ENCODE measurements around the gene ATF1. TPM values are rescaled to one million over a fixed set of nuclear protein-coding genes. Genes with fewer than 3 reads are reported as not detected.
"Not testable (repeated sequence)": the region's sequence is repeated elsewhere in the genome, so short reads cannot be mapped to it uniquely, and the experiment has no call there.

The ATF1 gene
- total and polyA plus RNA-seq, 12 donors: 4.2 to 31.9 (median 23.9) TPM

DNA sequence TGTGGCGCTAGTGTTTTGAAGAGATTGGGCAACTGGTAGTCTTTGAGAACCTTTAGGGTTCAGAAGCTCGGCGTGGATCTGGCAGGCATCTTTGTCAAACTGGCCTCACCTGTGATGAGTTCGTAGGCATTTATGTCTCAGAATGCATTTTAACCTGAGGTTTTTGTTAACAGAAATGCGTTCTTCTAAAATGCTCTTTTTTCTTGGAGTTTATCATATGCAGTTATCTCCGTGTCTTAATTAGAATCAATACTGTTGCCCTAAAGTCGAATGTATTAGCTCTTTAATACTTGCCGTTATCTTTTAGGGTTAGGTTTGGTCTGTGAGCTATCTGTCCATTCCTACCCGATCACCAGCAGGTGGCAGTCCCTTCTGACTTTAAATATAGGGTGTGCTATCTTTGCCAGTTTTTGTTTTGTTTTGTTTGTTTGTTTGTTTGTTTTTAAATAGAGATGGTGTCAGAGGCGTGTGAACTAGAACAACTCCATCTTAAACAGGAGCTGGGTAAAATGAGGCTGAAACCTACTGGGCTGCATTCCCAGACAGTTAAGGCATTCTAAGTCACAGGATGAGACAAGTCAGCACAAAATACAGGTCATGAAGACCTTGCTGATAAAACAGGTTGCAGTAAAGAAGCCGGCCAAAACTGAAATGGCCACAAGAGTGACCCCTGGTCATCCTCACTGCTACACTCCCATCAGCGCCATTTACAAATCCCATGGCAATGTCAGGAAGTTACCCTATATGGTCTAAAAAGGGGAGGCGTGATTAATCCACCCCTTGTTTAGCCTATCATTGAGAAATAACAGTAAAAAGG, 1.4 kb downstream of the ATF1 start:
- DNase-seq (peak in 1 of 2 donors; percentile 41), ATAC-seq (peak in 5 of 8 donors; percentile 2 to 50 (median 43))
- intact Hi-C loops (cut with DNase I): loop anchor here in 4 of 10 donors (2.0 to 10.0 kb wide), 4 partner anchors 57 to 222 kb away; no protein-coding TSS in a partner anchor
- TF ChIP-seq CTCF (IDR thresholded peaks at IDR 0.05): peak in 8 of 9 donors; percentile 40 to 80 (median 68)
- Histone ChIP-seq H3K36me3 (peaks cover 0 to 5% (median 0%) of the 10 kb centered on the region in 9 donors), H3K9me3 (no peaks in the 10 kb centered on the region), H3K4me3 (peak overlapping the region; percentile 59 to 100 (median 98)), H3K27ac (peak overlapping the region; percentile 93 to 99 (median 98)), H3K27me3 (no peaks in the 10 kb centered on the region), H3K4me1 (peaks cover 4 to 55% (median 28%) of the 10 kb centered on the region in 9 donors)
- WGBS, 2 donors: 15 to 16% methylated on average over 13 of the region's 13 CpGs

DNA sequence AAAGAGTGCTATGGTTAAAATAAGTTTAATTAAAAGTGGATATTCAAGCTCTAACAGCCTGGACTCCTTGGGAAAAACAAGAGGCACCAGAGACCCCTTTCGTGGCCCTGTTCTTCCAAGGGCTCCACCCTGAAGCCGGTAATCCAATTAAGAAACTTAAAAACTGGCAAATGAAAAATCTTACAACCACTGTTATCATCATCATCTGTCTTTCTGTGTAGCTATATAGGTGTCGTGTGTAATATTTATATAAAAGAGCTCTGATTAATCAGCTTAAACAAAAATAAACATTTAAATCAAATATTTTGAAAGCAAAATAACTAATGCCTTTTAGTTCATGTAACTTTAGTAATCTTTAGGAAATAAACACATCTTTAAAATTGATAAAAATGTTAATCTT, 4.5 kb downstream of the ATF1 start:
- intact Hi-C loops (cut with DNase I): loop anchor here in 3 of 10 donors (5.0 to 10.0 kb wide), 3 partner anchors 54 to 219 kb away; no protein-coding TSS in a partner anchor
- ATAC-seq: no peak
- WGBS, 2 donors: 79 to 87% methylated on average over 3 of the region's 3 CpGs

DNA sequence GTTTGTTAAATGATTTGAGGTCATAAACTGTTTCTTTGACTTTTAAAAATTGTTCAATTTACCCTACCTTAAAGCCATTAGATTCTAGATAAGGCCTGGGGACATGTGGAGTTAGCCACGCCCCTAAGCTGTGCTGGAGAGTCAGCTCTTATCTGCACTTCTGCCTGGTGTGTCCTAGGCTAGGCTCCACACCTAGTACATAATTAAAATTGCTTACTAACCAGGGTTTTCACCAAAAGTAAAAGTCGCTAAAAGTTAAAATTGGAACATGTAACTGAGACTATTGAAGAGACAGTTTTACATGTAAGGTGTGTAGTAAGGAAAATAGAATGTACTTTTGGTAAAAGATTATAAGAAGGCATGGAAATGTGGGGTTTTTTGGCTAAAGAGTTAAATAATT, 4.9 kb downstream of the ATF1 start:
- 72 to 73% methylated on average over 2 of the region's 2 CpGs for WGBS, 2 donors
- Histone ChIP-seq H3K4me1 (peaks cover 4 to 44% (median 28%) of the 10 kb centered on the region in 9 donors), H3K36me3 (peaks cover 0 to 26% (median 6%) of the 10 kb centered on the region in 9 donors)
- intact Hi-C loops (cut with DNase I): loop anchor here in 3 of 10 donors (5.0 to 10.0 kb wide), 3 partner anchors 53 to 218 kb away; no protein-coding TSS in a partner anchor
- not testable (repeated sequence) for H3K4me3 ChIP-seq, H3K27me3 ChIP-seq, H3K27ac ChIP-seq, H3K9me3 ChIP-seq, ATAC-seq, DNase-seq

More for the DNA sequence above, 4.5 kb downstream of the ATF1 start:
- peaks cover 4 to 45% (median 28%) of the 10 kb centered on the region in 9 donors for H3K4me1 ChIP-seq
- H3K27me3 ChIP-seq: no peaks in the 10 kb centered on the region
- no peak for DNase-seq
- H3K4me3 ChIP-seq: no peak overlapping the region
- TF ChIP-seq CTCF (IDR thresholded peaks at IDR 0.05): no peak
- H3K9me3 ChIP-seq: no peaks in the 10 kb centered on the region
- H3K27ac ChIP-seq: peak overlapping the region in 1 of 10 donors; percentile 6
- peaks cover 0 to 26% (median 6%) of the 10 kb centered on the region in 9 donors for H3K36me3 ChIP-seq

DNA sequence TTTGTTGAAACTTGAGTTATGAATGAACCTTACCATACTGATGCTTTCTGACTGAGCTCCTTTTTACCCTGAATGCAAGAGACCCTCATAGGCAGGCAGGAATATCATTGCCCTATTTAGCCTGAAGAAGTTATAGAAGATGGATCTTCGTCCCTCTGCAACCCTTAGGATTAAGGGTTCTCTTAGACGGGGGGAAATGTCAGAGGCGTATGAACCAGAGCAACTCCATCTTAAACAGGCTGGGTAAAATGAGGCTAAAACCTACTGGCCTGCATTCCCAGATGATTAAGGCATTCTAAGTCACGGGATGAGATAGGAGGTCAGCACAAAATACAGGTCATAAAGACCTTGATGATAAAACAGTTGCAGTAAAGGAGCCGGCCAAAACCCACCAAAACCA, 7.5 kb downstream of the ATF1 start:
- WGBS, 2 donors: 94 to 95% methylated on average over 5 of the region's 5 CpGs
- Histone ChIP-seq H3K27me3 (no peaks in the 10 kb centered on the region), H3K4me1 (peaks cover 0 to 28% (median 19%) of the 10 kb centered on the region in 9 donors), H3K27ac (no peak overlapping the region), H3K36me3 (peaks cover 0 to 28% (median 6%) of the 10 kb centered on the region in 9 donors), H3K4me3 (no peak overlapping the region), H3K9me3 (no peaks in the 10 kb centered on the region)
- DNase-seq (no peak), ATAC-seq (no peak)
- intact Hi-C loops (cut with DNase I): no loop called here
- no peak for TF ChIP-seq CTCF (IDR thresholded peaks at IDR 0.05)

Data from heart right ventricle (tissue), 16 donors.